ENCODE data around the gene BANK1.

The BANK1 gene

DNA sequence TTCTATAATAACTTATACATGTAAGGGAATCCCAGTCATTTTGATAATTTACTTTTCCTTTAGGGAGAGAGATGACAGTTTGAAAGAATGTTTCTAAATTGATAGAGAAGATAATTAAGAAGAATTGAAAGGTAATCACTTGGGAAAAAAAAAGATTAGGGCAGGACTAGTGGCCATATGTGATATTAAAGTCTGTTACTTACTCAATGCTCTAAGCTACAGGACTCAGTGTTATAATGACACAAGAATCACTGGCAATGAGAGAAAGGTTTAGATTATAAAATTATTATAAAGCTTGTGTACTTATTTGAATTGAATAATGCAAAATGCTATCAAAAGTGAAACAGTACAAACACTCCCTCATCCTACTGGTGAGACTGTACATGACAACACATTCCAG, 265.3 kb downstream of the BANK1 start:
- no peak for DNase-seq (ENCODE audit: low read depth, low spot score)
- Histone ChIP-seq H3K9me3 (ENCODE audit: control insufficient read depth, insufficient read depth, low read length) (no peaks in the 10 kb centered on the region), H3K4me3 (ENCODE audit: low read length) (no peak overlapping the region), H3K27me3 (ENCODE audit: control insufficient read depth, insufficient read depth, low read length) (no peaks in the 10 kb centered on the region), H3K27ac (ENCODE audit: low read length) (no peak overlapping the region), H3K4me1 (ENCODE audit: control insufficient read depth, insufficient read depth, low read length) (no peaks in the 10 kb centered on the region), H3K36me3 (ENCODE audit: control insufficient read depth, insufficient read depth, low read length) (no peaks in the 10 kb centered on the region)

GRCh38 chr4:102057122-102057521, 266.6 kb downstream of the BANK1 start:
- WGBS (ENCODE audit: insufficient coverage, insufficient read length): no CpG with 5 or more reads among the region's 4 CpGs
- Histone ChIP-seq H3K27me3 (ENCODE audit: control insufficient read depth, insufficient read depth, low read length) (no peaks in the 10 kb centered on the region), H3K36me3 (ENCODE audit: control insufficient read depth, insufficient read depth, low read length) (no peaks in the 10 kb centered on the region), H3K4me3 (ENCODE audit: low read length) (no peak overlapping the region), H3K9me3 (ENCODE audit: control insufficient read depth, insufficient read depth, low read length) (no peaks in the 10 kb centered on the region), H3K4me1 (ENCODE audit: control insufficient read depth, insufficient read depth, low read length) (no peaks in the 10 kb centered on the region), H3K27ac (ENCODE audit: low read length) (no peak overlapping the region)
- DNase-seq (ENCODE audit: low read depth, low spot score): no peak

GRCh38 chr4:102061133-102061532, 270.6 kb downstream of the BANK1 start:
- no peak for DNase-seq (ENCODE audit: low read depth, low spot score)
- no peaks in the 10 kb centered on the region for H3K36me3 ChIP-seq (ENCODE audit: control insufficient read depth, insufficient read depth, low read length)
- no peak overlapping the region for H3K27ac ChIP-seq (ENCODE audit: low read length)
- H3K4me1 ChIP-seq (ENCODE audit: control insufficient read depth, insufficient read depth, low read length): no peaks in the 10 kb centered on the region
- H3K9me3 ChIP-seq (ENCODE audit: control insufficient read depth, insufficient read depth, low read length): no peaks in the 10 kb centered on the region
- WGBS (ENCODE audit: insufficient coverage, insufficient read length): no CpG with 5 or more reads among the region's 1 CpG
- H3K4me3 ChIP-seq (ENCODE audit: low read length): no peak overlapping the region
- H3K27me3 ChIP-seq (ENCODE audit: control insufficient read depth, insufficient read depth, low read length): no peaks in the 10 kb centered on the region

GRCh38 chr4:102064747-102065442, 274.4 kb downstream of the BANK1 start:
- H3K27ac ChIP-seq (ENCODE audit: low read length): no peak overlapping the region
- no peaks in the 10 kb centered on the region for H3K4me1 ChIP-seq (ENCODE audit: control insufficient read depth, insufficient read depth, low read length)
- H3K4me3 ChIP-seq (ENCODE audit: low read length): no peak overlapping the region
- H3K36me3 ChIP-seq (ENCODE audit: control insufficient read depth, insufficient read depth, low read length): no peaks in the 10 kb centered on the region
- H3K27me3 ChIP-seq (ENCODE audit: control insufficient read depth, insufficient read depth, low read length): no peaks in the 10 kb centered on the region
- H3K9me3 ChIP-seq (ENCODE audit: control insufficient read depth, insufficient read depth, low read length): no peaks in the 10 kb centered on the region
- no peak for DNase-seq (ENCODE audit: low read depth, low spot score)

- Histone ChIP-seq H3K36me3 (ENCODE audit: control insufficient read depth, insufficient read depth, low read length) (no peaks in the 10 kb centered on the region), H3K9me3 (ENCODE audit: control insufficient read depth, insufficient read depth, low read length) (no peaks in the 10 kb centered on the region), H3K4me3 (ENCODE audit: low read length) (no peak overlapping the region), H3K27ac (ENCODE audit: low read length) (no peak overlapping the region), H3K27me3 (ENCODE audit: control insufficient read depth, insufficient read depth, low read length) (no peaks in the 10 kb centered on the region), H3K4me1 (ENCODE audit: control insufficient read depth, insufficient read depth, low read length) (no peaks in the 10 kb centered on the region)
- WGBS (ENCODE audit: insufficient coverage, insufficient read length): no CpG with 5 or more reads among the region's 1 CpG
- DNase-seq (ENCODE audit: low read depth, low spot score): no peak
Measured at GRCh38 chr4:102076622-102077021, 286.1 kb downstream of the BANK1 start.

DNA sequence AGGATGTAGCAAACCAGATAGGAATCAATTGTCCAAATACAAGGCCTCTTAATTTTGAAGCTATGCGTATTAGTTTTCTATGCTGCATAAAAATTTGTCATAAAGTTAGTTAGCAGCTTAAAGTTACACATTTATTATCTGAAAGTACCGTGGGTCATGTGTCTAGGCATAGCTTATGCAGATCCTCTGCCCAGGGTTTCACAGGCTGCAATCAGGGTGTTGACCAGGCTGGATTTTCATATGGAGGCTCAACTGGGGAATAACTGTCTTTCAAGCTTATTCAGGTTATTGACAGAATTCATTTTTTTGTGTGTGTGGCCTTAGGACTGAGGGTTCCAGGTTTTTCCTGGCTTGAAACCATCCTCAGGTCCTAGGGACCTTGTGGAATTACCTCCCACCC, 289.7 kb downstream of the BANK1 start:
- Histone ChIP-seq H3K27ac (ENCODE audit: low read length) (no peak overlapping the region), H3K36me3 (ENCODE audit: control insufficient read depth, insufficient read depth, low read length) (no peaks in the 10 kb centered on the region), H3K9me3 (ENCODE audit: control insufficient read depth, insufficient read depth, low read length) (no peaks in the 10 kb centered on the region), H3K4me3 (ENCODE audit: low read length) (no peak overlapping the region), H3K27me3 (ENCODE audit: control insufficient read depth, insufficient read depth, low read length) (no peaks in the 10 kb centered on the region), H3K4me1 (ENCODE audit: control insufficient read depth, insufficient read depth, low read length) (no peaks in the 10 kb centered on the region)
- DNase-seq (ENCODE audit: low read depth, low spot score): no peak
- WGBS (ENCODE audit: insufficient coverage, insufficient read length): no CpG with 5 or more reads among the region's 2 CpGs

DNA sequence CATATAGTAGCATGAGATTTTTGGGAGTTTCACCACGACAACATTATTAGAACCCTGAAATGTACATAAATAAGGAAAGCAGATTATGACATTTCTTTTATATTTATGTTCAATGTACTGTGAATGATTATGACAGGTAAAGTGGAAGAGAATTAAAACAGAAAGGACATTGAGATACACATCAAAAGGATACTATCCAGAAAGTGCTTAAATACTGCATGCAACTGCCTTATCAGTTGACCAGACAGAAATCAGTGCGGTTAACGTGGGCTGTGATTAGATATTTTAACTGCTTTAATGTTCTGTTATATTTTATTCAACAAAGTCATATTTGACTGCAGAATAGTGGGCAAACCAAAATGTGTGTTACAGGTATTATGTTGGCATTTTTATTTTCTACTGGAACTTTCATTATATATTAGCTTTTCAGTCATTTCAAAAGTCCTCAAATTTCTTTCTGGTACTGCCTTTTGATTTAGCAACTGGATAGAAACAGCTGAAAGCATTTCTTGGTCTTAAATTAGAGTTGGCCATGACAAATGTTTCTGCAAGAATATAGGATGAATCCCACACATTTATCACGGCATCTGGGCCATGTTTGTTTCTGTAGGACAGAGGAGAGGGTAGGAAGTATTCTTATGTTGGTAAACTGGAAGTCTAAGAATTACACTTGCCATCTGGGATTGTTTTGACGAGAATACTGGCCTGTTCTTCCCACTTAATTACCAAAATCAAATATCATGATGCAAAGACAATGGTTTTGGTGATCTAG, 299.5 kb downstream of the BANK1 start:
- WGBS (ENCODE audit: insufficient coverage, insufficient read length): no CpG with 5 or more reads among the region's 5 CpGs
- H3K36me3 ChIP-seq (ENCODE audit: control insufficient read depth, insufficient read depth, low read length): no peaks in the 10 kb centered on the region
- H3K4me3 ChIP-seq (ENCODE audit: low read length): no peak overlapping the region
- no peaks in the 10 kb centered on the region for H3K9me3 ChIP-seq (ENCODE audit: control insufficient read depth, insufficient read depth, low read length)
- H3K4me1 ChIP-seq (ENCODE audit: control insufficient read depth, insufficient read depth, low read length): no peaks in the 10 kb centered on the region
- no peak overlapping the region for H3K27ac ChIP-seq (ENCODE audit: low read length)
- no peaks in the 10 kb centered on the region for H3K27me3 ChIP-seq (ENCODE audit: control insufficient read depth, insufficient read depth, low read length)
- no peak for DNase-seq (ENCODE audit: low read depth, low spot score)

DNA sequence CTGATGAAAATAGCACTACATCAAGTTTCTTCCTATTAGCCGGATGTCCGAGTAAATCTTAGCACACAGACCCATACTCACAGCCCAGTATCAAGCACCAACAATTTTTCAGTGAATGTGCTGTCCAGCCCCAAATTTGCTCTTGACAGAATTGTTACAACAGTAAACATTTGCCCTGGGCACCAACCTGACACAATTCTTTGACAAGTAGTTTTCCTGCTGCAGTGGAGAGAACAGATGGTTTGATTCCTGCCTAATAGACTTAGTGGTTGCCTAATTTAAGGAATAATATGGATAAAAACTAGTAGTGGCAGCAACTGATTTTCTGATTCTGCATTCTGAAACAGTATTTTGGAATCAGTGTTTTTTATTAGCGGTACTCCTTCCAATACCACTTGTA, 301.1 kb downstream of the BANK1 start:
- WGBS (ENCODE audit: insufficient coverage, insufficient read length): no CpG with 5 or more reads among the region's 3 CpGs
- no peaks in the 10 kb centered on the region for H3K9me3 ChIP-seq (ENCODE audit: control insufficient read depth, insufficient read depth, low read length)
- no peak overlapping the region for H3K27ac ChIP-seq (ENCODE audit: low read length)
- H3K36me3 ChIP-seq (ENCODE audit: control insufficient read depth, insufficient read depth, low read length): no peaks in the 10 kb centered on the region
- no peak overlapping the region for H3K4me3 ChIP-seq (ENCODE audit: low read length)
- H3K4me1 ChIP-seq (ENCODE audit: control insufficient read depth, insufficient read depth, low read length): no peaks in the 10 kb centered on the region
- no peaks in the 10 kb centered on the region for H3K27me3 ChIP-seq (ENCODE audit: control insufficient read depth, insufficient read depth, low read length)
- no peak for DNase-seq (ENCODE audit: low read depth, low spot score)

GRCh38 chr4:102094481-102094880, 304.0 kb downstream of the BANK1 start:
- no peaks in the 10 kb centered on the region for H3K27me3 ChIP-seq (ENCODE audit: control insufficient read depth, insufficient read depth, low read length)
- H3K27ac ChIP-seq (ENCODE audit: low read length): no peak overlapping the region
- H3K4me1 ChIP-seq (ENCODE audit: control insufficient read depth, insufficient read depth, low read length): no peaks in the 10 kb centered on the region
- no CpG with 5 or more reads among the region's 1 CpG for WGBS (ENCODE audit: insufficient coverage, insufficient read length)
- H3K36me3 ChIP-seq (ENCODE audit: control insufficient read depth, insufficient read depth, low read length): no peaks in the 10 kb centered on the region
- no peak overlapping the region for H3K4me3 ChIP-seq (ENCODE audit: low read length)
- DNase-seq (ENCODE audit: low read depth, low spot score): no peak
- no peaks in the 10 kb centered on the region for H3K9me3 ChIP-seq (ENCODE audit: control insufficient read depth, insufficient read depth, low read length)

DNA sequence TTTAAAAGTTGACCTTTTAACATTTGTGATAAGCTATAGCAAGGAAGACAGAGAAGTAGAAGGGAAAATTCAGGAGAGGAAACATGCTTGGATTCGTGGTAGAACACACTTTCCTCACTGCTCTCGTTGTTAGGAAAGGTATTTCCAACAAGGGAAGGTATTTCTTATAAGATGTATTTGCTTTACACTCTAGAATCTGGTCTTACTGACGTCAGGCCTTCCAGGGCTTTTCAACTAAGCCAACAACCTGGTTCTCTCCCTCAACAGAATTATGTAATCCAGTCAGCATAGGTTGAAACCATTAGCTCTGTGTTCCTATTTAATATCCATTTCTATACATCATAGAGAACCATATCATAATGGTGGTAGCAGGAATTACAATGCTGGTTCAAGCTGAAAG, 312.8 kb downstream of the BANK1 start:
- WGBS (ENCODE audit: insufficient coverage, insufficient read length): no CpG with 5 or more reads among the region's 3 CpGs
- Histone ChIP-seq H3K27me3 (ENCODE audit: control insufficient read depth, insufficient read depth, low read length) (no peaks in the 10 kb centered on the region), H3K4me1 (ENCODE audit: control insufficient read depth, insufficient read depth, low read length) (no peaks in the 10 kb centered on the region), H3K27ac (ENCODE audit: low read length) (no peak overlapping the region), H3K4me3 (ENCODE audit: low read length) (no peak overlapping the region), H3K9me3 (ENCODE audit: control insufficient read depth, insufficient read depth, low read length) (no peaks in the 10 kb centered on the region), H3K36me3 (ENCODE audit: control insufficient read depth, insufficient read depth, low read length) (no peaks in the 10 kb centered on the region)
- DNase-seq (ENCODE audit: low read depth, low spot score): no peak

DNA sequence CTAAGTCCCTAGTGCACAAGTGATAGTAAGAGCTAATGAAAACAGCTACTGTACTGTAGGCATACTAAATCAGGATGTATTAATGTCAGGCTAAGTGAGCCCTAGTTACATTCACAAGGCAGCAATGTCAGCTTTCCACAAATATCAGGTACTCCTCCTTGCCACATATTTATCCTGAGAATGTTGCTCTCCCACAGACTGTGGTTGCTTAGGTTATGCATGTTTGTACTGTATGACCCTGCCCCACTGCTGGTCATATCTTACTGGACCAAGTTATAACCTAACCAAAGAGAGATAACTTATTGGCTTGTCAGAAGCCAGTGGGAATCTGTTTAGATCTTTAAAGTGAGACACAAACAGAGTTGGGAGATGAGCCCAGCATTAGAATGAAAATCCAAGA, 313.7 kb downstream of the BANK1 start:
- H3K4me1 ChIP-seq (ENCODE audit: control insufficient read depth, insufficient read depth, low read length): no peaks in the 10 kb centered on the region
- H3K27ac ChIP-seq (ENCODE audit: low read length): no peak overlapping the region
- H3K36me3 ChIP-seq (ENCODE audit: control insufficient read depth, insufficient read depth, low read length): no peaks in the 10 kb centered on the region
- no peaks in the 10 kb centered on the region for H3K27me3 ChIP-seq (ENCODE audit: control insufficient read depth, insufficient read depth, low read length)
- no peak overlapping the region for H3K4me3 ChIP-seq (ENCODE audit: low read length)
- no peak for DNase-seq (ENCODE audit: low read depth, low spot score)
- H3K9me3 ChIP-seq (ENCODE audit: control insufficient read depth, insufficient read depth, low read length): no peaks in the 10 kb centered on the region
